IPS-11a (cell line): ENCODE measurements around the gene MRPL38.
A peak's percentile ranks its signal among the peaks of the same experiment; 100 is the strongest.
"Not testable (repeated sequence)": the region's sequence is repeated elsewhere in the genome, so short reads cannot be mapped to it uniquely, and the experiment has no call there.

Source experiments
- H3K4me3 ChIP-seq: one replicate; pipeline ENCODE4 v1.5.1; 2013; ENCODE audit warnings: low read depth, low read length, control low read depth

Gene MRPL38

DNA sequence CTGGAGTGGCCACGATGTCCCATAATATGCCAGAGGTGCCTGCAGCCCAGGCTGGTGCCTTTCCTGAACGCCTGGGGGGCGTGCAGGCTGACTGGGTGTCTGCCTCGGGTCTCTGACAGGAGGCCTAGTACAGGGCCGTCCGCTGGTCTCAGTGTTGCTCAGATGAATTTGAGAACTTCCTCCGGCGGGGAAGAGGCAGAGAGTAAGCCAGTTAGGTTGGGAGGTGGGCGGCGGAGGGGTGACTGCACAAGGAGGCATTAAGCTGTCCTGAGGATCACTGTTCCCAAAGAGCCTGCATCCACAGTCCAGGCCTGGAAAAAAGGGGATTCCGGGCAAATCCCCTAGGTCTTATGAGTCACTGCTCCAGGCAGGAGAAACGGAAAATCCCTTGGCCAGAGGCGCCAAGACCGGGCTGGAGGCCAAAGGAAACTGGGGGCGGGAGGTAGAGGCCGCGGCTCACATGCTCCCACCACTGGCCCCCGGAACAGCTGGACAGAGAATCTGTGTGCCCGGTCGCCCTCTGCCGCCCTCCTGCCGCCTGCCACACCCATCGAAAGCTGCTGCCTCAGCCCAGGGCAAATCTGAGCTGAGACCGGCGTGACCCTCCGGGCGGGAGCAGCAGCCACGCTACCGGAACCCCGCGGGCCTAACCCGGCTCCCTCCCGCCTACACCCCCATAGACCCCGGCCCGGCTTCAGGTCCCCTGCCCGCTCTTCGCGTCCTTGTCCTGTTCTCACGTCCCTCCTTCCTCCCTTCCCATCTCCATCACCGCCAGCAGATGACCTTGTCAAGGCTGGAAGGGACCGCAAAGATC, 27.5 kb downstream of the MRPL38 start:
- peak overlapping the region; percentile 42 for H3K4me3 ChIP-seq

DNA sequence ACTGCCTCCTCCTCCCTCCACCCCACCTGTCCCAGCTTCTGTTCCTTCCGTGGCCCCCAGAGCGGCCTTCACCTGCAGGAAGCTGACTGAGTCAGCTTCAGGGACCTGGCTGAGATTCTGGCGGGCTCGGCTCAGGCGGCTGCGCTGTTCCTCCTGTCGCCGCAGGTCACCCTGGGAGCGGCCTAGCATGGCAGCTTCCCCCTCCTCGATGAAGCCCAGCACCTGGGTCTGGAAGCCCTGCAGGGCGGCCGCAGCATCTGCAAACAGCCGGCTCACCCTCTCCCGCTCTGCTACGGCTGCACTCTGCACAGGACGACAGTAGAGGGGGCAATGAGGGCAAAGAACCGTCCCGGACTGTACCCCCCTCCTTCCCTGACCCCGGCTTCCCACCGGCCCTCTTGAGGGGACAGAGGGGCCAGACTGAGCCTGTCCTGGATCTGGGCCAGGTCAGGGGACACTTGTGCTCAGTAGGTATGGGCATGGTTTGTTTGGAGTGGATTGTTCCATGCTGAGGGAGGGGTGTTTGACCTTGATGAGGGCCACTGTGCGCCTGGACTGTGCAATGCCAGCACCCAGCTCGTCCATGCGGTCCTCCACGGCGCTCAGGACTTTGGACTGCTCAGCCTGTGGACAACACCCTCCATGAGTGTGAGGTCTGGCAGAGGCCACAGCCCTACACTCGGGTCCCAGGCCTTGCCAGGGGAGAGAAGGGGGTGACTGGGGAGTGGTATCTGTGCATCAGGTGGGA, 28.3 kb downstream of the MRPL38 start:
- H3K4me3 ChIP-seq, result no peak overlapping the region

DNA sequence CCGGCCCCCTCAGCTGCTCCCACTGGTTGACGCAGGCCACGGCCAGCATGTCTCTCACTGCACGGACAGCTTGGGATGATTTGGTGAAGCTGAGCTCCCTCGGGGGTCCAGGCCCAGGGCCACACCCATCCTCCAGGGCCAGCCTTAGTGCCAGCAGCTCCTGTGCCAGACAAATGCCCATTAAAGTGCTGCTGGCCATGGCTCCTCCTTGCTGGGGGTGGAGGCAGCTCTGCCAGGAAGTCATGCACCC, 28.8 kb downstream of the MRPL38 start:
- H3K4me3 ChIP-seq, result no peak overlapping the region

DNA sequence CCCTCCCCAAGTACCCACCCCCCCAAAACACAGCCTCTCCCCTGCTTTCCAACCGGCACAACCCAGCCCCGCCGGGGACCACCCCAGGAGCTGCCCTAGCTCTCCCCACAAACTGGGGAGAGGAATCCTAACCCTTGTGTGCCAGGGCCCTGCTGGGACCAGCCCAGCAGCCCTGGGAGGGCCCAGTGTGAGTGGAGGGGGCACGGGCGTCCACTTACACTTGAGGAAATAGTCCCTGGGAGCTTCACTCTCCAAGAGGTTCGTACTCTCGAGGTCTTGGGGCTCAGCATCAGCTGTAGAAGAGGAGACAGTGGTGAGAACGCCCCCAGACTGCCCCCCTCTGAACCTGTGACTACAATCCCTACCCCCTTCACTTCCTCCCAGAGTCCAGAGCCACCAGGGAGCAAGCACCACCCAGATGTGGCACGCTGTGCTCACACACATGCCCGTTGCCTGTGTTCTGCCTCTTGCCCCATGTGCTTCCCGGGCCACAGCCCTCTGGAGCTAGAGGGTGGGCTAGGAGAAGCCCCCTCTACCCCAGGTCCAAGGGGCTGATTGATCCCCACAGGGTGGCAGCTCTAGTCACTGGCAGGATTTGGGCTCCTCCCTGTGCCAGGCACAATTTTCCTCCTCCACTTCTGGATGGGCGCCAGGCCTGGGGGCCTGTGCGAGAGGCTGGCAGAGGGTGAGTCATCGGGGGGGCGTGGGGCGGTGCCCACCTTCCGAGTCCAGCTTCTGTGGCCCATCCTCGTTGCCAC, 29.3 kb downstream of the MRPL38 start:
- no peak overlapping the region for H3K4me3 ChIP-seq

DNA sequence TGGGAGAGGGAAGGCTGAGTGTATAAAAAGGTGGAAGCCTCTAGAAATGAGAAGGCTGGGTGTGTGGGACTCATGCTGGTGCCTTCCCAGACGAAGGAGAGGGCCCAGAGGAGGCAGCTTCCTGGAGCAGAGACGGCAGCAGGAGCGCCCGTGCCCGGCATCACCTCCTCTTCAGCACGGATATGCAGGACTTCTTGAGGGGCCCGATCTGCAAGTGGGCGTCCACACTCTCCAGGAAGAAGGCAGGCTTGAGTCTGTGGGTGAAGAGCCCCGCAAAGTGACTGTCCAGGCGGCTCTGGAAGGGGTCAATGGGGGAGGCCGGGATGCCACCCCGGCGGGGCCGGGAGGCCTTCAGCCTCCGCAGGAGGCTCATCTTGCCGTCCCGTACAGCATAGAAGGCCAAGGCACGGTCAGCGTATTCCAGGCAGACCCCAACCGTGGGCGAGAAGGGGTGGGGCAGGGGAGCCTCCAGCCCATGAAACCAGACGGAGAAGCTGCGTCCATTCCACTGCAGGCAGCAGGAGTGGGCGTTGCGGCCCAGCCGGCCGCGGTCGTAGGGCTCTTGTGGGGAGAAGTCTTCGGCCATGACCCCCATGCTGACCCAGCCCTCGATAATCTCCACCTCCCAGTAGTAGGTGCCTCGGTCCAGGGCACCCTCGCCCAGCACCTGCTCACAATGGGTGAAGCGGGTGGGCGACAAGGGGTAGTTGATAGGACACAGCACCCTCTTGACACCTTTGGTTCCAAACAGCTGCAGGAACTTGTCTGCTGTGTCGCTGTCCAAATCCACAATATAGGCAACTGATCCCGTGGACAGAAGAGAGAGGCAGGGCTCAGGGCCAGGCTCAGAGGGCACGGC, 30.1 kb downstream of the MRPL38 start:
- no peak overlapping the region for H3K4me3 ChIP-seq

DNA sequence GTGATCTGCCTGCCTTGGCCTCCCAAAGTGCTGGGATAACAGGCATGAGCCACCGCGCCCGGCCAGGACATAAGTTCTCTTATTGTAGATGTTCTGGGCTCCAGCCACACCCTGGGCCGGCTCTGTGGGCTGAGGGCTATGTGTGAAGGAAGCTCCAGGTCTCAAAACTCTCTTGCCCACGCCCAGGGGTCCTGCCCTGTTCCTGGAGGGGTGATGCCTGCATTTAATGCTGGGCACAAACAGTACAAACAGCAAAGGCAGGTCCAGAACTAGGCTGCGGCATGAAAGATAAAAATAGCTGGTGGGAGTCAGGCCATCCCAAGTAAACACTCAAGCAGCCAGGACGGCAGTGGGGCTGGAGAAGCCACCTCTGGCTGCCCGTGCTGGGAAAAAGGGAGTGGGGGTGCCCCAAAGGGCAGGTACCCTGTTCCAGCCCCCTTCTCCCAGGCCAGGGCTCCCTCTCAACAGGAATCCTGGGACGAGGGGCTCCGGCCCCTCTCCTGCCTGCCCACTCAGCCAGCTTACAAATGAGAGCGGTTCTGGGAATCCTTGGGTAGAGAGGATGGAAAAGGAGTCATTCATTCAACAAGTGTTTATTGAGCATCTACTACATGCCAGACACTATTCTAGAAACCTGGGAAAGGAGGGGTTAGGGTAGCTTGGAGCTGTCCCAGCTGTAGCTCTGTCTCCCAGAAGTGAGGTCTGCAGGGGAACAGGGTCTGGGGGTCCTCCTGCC, 30.9 kb downstream of the MRPL38 start:
- H3K4me3 ChIP-seq, result no peak overlapping the region

DNA sequence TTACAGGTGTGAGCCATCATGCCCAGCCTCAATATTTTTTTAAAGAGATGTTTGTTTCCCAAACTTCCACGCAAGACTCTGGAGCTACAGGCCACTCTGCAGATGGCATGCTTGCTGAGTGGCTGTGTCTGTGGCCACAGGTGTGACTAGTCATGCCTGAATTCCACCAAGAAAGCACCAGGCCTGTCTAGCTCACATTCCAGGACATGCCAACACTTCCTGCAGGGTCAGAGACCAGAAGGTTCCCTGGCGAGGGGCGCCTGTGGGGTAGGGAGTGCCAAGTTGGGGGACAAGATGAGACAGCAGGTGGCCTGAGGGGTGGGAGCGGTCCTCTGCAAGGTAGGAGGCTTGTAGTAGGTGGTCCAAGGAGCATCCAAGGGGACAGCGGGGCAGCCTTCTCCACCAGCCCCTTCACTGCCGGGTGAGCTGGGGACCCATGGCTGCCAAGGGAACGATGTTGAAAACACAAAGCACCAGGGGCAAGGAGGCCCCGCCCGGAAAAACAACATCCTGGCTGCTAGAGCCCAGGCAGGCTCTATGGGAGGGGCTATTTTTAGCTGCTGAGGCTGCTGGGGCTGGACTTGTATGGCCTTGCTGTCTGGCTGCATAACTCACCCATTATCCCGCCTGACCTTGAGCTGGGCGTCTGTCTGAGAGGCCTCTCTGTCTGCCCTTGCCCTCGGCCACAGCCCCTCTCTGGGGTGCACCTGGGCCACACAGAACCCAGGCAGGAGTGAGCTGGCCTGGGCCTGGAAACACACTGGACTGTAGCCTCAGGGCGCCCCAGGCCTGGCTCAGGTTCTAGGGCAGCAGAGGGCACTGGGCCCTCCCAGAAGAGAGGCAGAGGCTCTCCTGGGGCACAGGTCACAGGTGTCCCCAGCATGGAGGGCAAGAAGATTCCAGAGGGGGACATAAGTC, 32.0 kb downstream of the MRPL38 start:
- no peak overlapping the region for H3K4me3 ChIP-seq

DNA sequence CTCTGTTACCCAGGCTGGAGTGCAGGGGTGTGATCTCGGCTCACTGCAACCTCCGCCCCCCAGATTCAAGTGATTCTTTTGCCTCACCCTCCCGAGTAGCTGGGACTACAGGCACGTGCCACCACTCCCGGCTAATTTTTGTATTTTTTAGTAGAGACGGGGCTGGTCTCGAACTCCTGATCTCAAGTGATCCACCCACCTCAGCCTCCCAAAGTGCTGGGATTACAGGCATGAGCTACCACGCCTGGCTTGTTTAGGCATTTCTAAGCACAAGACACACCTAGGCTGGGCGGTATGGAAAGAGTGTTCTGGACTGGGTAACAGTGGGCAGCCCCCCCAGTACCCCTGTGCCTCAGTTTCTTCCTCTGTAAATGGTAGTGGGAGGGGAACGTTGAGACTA, 34.5 kb downstream of the MRPL38 start:
- not testable (repeated sequence) for H3K4me3 ChIP-seq

DNA sequence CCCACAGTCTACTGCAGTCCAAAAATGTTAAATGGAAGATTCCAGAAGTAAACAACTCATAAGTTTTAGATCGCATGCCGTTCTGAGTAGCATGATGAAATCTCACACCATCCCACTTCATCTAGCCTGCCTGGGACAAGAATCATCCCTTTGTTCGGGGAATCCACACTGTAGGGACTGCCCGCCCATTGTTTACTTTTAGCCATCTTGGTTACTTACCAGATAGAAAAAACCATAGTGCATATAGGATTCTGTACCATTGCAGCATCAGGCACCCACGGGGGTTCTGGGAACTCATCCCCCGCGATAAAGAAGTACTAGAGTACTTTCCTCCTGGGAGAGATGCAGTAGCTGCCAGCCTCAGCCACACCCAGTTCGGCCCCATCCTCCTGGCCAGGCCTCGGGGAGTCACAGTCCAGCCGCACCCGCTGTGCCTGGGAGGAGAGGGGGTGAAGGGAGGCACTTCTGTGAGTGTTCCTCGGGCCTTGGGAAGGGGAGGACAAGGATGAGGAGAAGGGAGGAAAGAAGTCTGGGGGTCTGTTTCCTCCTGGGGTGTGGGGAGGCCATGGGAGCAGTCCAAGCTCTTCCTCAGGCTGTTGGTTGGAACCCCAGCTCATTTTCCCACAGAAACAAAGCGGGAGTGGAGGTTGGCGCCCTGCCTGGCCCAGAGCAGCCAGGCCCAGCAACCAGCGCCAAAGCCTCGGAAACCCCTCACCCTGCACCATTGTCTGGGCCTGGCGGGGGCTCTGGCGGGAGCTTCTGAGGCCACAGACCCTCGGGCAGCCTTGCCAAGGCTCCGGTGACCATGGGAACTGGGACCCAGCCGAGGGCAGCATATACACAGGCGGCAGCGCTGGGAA, 35.2 kb downstream of the MRPL38 start:
- H3K4me3 ChIP-seq, result no peak overlapping the region

DNA sequence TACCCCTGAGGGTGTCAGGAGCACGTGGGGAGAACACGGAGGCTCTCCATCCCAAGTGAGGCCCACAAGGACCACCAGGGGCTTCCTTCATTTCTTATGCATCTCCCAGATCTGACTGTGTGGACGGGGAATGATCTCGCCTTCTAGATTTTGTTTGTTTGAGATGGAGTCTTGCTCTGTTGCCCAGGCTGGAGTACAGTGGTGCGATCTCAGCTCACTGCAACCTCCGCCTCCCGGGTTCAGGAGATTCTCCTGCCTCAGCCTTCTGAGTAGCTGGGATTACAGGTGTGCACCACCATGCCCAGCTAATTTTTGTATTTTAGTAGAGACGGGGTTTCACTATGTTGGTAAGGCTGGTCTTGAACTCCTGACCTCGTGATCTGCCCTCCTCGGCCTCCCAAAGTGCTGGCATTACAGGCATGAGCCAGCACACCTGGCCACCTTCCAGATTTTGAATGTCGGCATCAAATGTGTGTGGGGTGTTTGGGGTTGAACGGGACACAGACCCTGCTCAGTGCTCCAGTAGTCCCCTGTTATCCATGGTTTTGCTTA, 35.9 kb downstream of the MRPL38 start:
- H3K4me3 ChIP-seq, result not testable (repeated sequence)

DNA sequence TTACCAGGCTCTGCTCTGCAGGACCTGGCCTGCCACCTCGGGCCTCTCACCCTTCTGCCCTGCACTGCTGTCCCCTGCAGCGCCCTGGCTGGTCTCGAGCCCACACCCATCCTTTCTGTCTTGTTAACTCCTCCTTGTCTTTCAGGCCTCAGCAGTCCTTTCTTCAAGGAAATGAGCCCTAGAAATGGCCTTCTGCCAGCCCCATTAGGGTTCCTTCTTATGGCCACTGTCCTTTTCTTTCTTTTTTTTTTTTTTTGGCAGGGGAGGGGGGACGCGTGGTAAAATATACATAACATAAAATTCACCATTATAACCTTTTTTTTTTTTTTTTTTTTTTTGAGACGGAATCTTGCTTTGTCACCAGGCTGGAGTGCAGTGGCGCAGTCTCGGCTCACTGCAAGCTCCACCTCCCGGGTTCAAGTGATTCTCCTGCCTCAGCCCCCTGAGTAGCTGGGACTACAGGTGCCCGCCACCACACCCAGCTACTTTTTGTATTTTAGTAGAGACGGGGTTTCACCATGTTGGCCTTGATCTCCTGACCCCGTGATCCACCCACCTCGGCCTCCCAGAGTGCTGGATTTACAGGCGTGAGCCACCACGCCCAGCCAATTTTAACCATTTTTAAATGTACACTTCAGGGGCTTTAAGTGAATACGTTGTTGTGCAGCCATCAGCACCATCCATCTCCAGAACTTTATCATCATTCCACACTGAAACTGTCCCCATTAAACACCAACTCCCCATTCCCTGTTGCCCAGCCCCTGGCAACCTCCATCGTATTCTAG, 39.1 kb downstream of the MRPL38 start:
- H3K4me3 ChIP-seq, result not testable (repeated sequence)

DNA sequence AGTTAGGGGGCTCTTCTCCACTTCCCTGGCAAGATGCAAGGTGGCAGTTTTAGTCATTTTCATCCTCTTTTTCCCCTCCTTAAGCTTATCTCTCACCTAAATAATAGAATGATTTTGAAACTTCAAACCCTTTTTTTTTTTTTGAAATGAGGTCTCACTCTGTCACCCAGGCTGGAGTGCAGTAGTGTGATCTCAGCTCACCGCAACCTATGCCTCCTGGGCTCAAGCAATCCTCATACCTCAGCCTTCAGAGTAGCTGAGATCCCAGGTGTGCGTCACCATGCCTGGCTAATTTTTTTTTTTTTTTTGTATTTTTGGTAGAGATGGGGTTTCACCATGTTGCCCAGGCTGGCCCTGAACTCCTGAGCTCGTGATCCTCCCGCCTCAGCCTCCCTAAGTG, 39.8 kb downstream of the MRPL38 start:
- not testable (repeated sequence) for H3K4me3 ChIP-seq

DNA sequence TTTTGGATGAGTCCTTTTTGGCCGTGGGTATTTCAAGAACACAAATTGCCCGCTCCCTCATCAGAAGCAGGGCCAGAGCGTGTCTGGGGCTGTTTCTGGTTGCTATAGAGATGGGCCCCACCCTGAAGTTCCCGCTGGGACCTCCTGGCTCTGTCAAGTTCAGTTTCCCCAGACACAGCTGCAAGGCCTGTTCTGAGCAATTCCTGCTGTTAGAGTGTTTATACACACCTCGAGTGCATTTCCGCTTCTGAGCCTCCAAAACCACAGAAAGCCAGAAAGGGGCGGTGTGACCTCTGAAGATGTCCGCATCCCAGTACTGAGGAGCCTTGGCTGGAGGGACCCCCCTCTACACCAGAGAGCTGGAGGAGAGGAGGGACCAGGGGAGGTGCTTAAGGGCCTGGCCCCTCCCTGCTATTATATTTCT, 40.2 kb downstream of the MRPL38 start:
- H3K4me3 ChIP-seq, result no peak overlapping the region

DNA sequence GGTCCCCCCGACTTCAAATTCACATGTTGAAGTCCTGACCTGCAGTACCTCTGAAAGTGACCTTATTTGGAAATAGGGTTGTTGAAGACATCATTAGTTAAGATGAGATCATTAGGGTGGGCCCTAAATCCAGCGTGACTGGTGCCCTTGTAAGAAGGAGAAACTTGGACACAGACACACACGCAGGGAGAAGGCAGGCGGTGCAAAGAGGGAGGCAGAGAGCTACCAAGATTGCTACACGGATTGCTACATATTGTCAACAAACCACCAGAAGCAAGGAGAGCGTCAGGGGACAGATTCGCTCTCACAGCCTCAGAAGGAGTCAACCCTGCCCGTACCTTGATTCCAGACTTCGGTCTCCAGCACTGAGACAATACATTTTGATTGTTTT, 42.8 kb downstream of the MRPL38 start:
- no peak overlapping the region for H3K4me3 ChIP-seq

DNA sequence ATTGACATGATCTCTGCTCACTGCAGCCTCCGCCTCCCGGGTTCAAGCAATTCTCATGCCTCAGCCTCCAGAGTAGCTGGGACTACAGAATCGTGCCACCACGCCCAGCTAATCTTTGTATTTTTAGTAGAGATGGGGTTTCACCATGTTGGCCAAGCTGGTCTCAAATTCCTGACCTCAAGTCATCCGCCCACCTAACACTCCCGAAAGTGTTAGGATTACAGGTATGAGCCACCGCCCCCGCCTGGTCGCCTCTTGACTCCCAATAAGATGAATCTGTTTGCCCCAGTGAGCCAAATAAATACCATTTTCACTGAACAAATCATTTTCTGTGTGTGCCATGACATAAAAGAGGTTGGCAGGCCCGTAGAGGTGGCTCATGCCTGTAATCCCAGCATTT, 45.3 kb downstream of the MRPL38 start:
- H3K4me3 ChIP-seq, result not testable (repeated sequence)

DNA sequence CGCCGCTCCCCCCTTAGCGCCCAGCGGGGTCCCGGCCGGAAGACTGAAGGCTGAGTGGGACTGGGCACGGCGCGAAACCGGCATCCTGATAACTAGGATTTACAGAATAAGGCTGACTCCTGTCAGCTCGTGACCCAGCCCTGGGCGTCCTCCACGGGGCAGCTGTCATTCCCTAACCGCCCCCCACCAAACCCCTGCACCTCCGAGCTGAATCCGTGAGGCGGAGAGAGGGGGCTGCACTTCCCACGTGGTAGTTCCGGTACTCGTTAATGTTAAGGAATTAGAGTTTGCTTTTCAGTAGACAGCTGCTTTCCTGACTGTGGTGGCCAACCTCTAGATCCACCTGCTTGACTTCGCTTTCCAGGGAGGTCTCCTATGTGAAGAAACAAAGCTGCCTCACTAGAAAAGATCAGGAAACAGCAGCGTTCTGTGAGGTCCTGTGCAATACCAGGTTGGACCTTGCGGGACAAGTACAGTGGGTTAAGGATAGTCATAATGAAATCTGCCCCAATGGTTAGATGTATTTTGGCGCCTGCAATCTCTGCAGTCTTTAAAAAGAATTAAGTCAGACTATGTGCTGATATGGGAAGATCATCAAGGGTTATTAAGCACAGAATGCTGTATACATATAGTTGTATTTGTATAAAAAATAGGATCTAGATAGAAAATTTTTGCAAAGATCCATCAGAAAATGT, 48.5 kb downstream of the MRPL38 start:
- peak overlapping the region; percentile 72 for H3K4me3 ChIP-seq
